SU-DHL-6 (cell line): ENCODE measurements around the gene KIAA0825.
"Not testable (repeated sequence)": the region's sequence is repeated elsewhere in the genome, so short reads cannot be mapped to it uniquely, and the experiment has no call there.

Experiments
- H2AFZ ChIP-seq: fragments of 200-600 bp; sonication (generic); 2 replicates; pipeline ENCODE4 v1.6.1; 2014; ENCODE audit warnings: low read depth, mild to moderate bottlenecking, moderate library complexity, mixed read lengths, antibody characterized with exemption, low read length; ENCODE audit not compliant: severe bottlenecking
- H3F3A ChIP-seq: fragments of 200-600 bp; shearing (Covaris generic); 2 replicates; pipeline ENCODE4 v1.6.0; 2016; ENCODE audit warnings: antibody characterized with exemption, mild to moderate bottlenecking; ENCODE audit not compliant: insufficient read depth
- H3K27ac ChIP-seq: fragments of 200-600 bp; sonication (generic); 2 replicates; pipeline ENCODE4 v1.5.1; 2016; ENCODE audit warnings: low read depth, mild to moderate bottlenecking, low read length, moderate library complexity, mixed read lengths
- H3K27me3 ChIP-seq: fragments of 200-600 bp; sonication (generic), shearing (Covaris generic); 2 replicates; pipeline ENCODE4 v1.6.0; 2014; ENCODE audit warnings: mild to moderate bottlenecking, low read length
- H3K36me3 ChIP-seq: fragments of 200-600 bp; sonication (generic); 2 replicates; pipeline ENCODE4 v1.6.1; 2014; ENCODE audit warnings: mild to moderate bottlenecking, low read length, mixed read lengths
- H3K4me2 ChIP-seq: fragments of 300-600, 200-600 bp; shearing (Covaris generic), sonication (generic); 2 replicates; pipeline ENCODE4 v1.6.0; 2014; ENCODE audit warnings: low read length, low read depth, mild to moderate bottlenecking; ENCODE audit not compliant: poor library complexity, severe bottlenecking
- H3K4me3 ChIP-seq: fragments of 200-600 bp; sonication (generic); 2 replicates; pipeline ENCODE4 v1.5.1; 2014; ENCODE audit warnings: antibody characterized with exemption, low read length, mild to moderate bottlenecking, mixed read lengths; ENCODE audit not compliant: insufficient read depth, poor library complexity, severe bottlenecking
- H3K79me2 ChIP-seq: fragments of 200-600 bp; sonication (generic); 2 replicates; pipeline ENCODE4 v1.6.1; 2014; ENCODE audit warnings: mild to moderate bottlenecking, low read length, moderate library complexity; ENCODE audit not compliant: insufficient read depth
- H3K9ac ChIP-seq: fragments of 200-600 bp; sonication (generic); 2 replicates; pipeline ENCODE4 v1.7.0; 2014; ENCODE audit warnings: mild to moderate bottlenecking, low read length
- H3K9me2 ChIP-seq: fragments of 200-600 bp; sonication (generic); replicated peaks from 2 replicates; pipeline ENCODE4 v1.6.1; 2014; ENCODE audit warnings: low read length; ENCODE audit not compliant: insufficient read depth
- H3K9me3 ChIP-seq: fragments of 200-600 bp; sonication (generic); 2 replicates; pipeline ENCODE4 v1.6.1; 2014; ENCODE audit warnings: low read length, mixed read lengths; ENCODE audit not compliant: insufficient read depth
- H4K20me1 ChIP-seq: fragments of 200-600 bp; sonication (generic); 2 replicates; pipeline ENCODE4 v1.6.1; 2014; ENCODE audit warnings: low read depth, mild to moderate bottlenecking, antibody characterized with exemption, low read length, moderate library complexity, mixed read lengths
- CTCF ChIP-seq: fragments of 200-600 bp; sonication (generic); IDR thresholded peaks from one replicate; pipeline ENCODE4 v1.5.1; 2017; ENCODE audit warnings: antibody characterized with exemption, mild to moderate bottlenecking, low read length, moderate library complexity; ENCODE audit not compliant: insufficient read depth, poor library complexity, severe bottlenecking
- EZH2phosphoT487 ChIP-seq: fragments of 200-600 bp; sonication (generic), shearing (Covaris generic); conservative IDR thresholded peaks from 2 replicates; pipeline ENCODE4 v1.6.1; 2018; ENCODE audit warnings: mild to moderate bottlenecking, antibody characterized with exemption, low read length, moderate library complexity, mixed read lengths

KIAA0825 gene

GRCh38 chr5:94157704-94158539 lies 460.5 kb downstream of the KIAA0825 start:
- Histone ChIP-seq H3K9me3 (no peaks in the 10 kb centered on the region), H3K9ac (no peak overlapping the region), H3K4me2 (no peak overlapping the region), H3K27ac (no peak overlapping the region), H3F3A (no peaks in the 10 kb centered on the region), H3K27me3 (no peaks in the 10 kb centered on the region), H3K9me2 (no peaks in the 10 kb centered on the region), H3K79me2 (no peaks in the 10 kb centered on the region), H2AFZ (no peak overlapping the region), H4K20me1 (no peaks in the 10 kb centered on the region), H3K36me3 (no peaks in the 10 kb centered on the region), H3K4me3 (no peak overlapping the region)
- no peak for TF ChIP-seq EZH2phosphoT487
- TF ChIP-seq CTCF: no peak

GRCh38 chr5:94154672-94155071 lies 463.7 kb downstream of the KIAA0825 start:
- Histone ChIP-seq H3F3A (no peaks in the 10 kb centered on the region), H4K20me1 (no peaks in the 10 kb centered on the region), H3K4me2 (no peak overlapping the region), H3K9me3 (no peaks in the 10 kb centered on the region), H3K4me3 (no peak overlapping the region), H3K36me3 (no peaks in the 10 kb centered on the region), H3K27ac (no peak overlapping the region), H3K9me2 (no peaks in the 10 kb centered on the region), H2AFZ (no peak overlapping the region), H3K79me2 (no peaks in the 10 kb centered on the region), H3K9ac (no peak overlapping the region), H3K27me3 (no peaks in the 10 kb centered on the region)
- TF ChIP-seq CTCF (no peak), EZH2phosphoT487 (no peak)

GRCh38 chr5:94153736-94154450 lies 464.5 kb downstream of the KIAA0825 start:
- Histone ChIP-seq H3K4me3 (no peak overlapping the region), H3K79me2 (no peaks in the 10 kb centered on the region), H4K20me1 (no peaks in the 10 kb centered on the region), H3K9me3 (no peaks in the 10 kb centered on the region), H3F3A (no peaks in the 10 kb centered on the region), H2AFZ (no peak overlapping the region), H3K9ac (no peak overlapping the region), H3K9me2 (no peaks in the 10 kb centered on the region), H3K36me3 (no peaks in the 10 kb centered on the region), H3K4me2 (no peak overlapping the region), H3K27ac (no peak overlapping the region), H3K27me3 (no peaks in the 10 kb centered on the region)
- no peak for TF ChIP-seq EZH2phosphoT487
- TF ChIP-seq CTCF: no peak

GRCh38 chr5:94143621-94144020 lies 474.8 kb downstream of the KIAA0825 start:
- not testable (repeated sequence) for H2AFZ ChIP-seq, H3F3A ChIP-seq, H3K9ac ChIP-seq, H3K9me2 ChIP-seq, H3K27ac ChIP-seq, H3K27me3 ChIP-seq, H3K9me3 ChIP-seq, H3K4me3 ChIP-seq, H3K36me3 ChIP-seq, H3K4me2 ChIP-seq, H3K79me2 ChIP-seq, H4K20me1 ChIP-seq
